Activated naive CD4-positive, alpha-beta T cell treated with anti-CD3 and anti-CD28 coated beads, Interleukin-2, amount 10 ng/mL, durations not matched to agents 7 days and 5 days (primary cell): ENCODE results near the gene SENP1.
A peak's percentile ranks its signal among the peaks of the same experiment; 100 is the strongest.
"Not testable (repeated sequence)": the region's sequence is repeated elsewhere in the genome, so short reads cannot be mapped to it uniquely, and the experiment has no call there.

ENCODE experiments used
- CTCF ChIA-PET: fragments of 350-600 bp; sonication (Branson Sonifier 250); formaldehyde crosslinking; loops from one replicate; lab custom pipeline; 2021; ENCODE audit warnings: antibody characterized with exemption; lab: Charles Lee
- DNase-seq: peaks from one replicate; pipeline ENCODE4 v3.0.0-alpha.2; 2020
- H3K27ac Mint-ChIP-seq: one replicate; pipeline ENCODE4 v1.8.0; 2021; ENCODE audit warnings: mild to moderate bottlenecking, moderate library complexity, mixed read lengths
- H3K27me3 Mint-ChIP-seq: one replicate; pipeline ENCODE4 v1.8.0; 2021; ENCODE audit warnings: mild to moderate bottlenecking, mixed read lengths
- H3K36me3 Mint-ChIP-seq: one replicate; pipeline ENCODE4 v1.8.0; 2021; ENCODE audit warnings: mixed read lengths
- H3K4me1 Mint-ChIP-seq: one replicate; pipeline ENCODE4 v1.8.0; 2021; ENCODE audit warnings: mixed read lengths
- H3K4me3 Mint-ChIP-seq: one replicate; pipeline ENCODE4 v1.8.0; 2021; ENCODE audit warnings: mild to moderate bottlenecking, moderate library complexity, mixed read lengths
- H3K9me3 Mint-ChIP-seq: one replicate; pipeline ENCODE4 v1.8.0; 2021; ENCODE audit warnings: mixed read lengths

The SENP1 gene

DNA sequence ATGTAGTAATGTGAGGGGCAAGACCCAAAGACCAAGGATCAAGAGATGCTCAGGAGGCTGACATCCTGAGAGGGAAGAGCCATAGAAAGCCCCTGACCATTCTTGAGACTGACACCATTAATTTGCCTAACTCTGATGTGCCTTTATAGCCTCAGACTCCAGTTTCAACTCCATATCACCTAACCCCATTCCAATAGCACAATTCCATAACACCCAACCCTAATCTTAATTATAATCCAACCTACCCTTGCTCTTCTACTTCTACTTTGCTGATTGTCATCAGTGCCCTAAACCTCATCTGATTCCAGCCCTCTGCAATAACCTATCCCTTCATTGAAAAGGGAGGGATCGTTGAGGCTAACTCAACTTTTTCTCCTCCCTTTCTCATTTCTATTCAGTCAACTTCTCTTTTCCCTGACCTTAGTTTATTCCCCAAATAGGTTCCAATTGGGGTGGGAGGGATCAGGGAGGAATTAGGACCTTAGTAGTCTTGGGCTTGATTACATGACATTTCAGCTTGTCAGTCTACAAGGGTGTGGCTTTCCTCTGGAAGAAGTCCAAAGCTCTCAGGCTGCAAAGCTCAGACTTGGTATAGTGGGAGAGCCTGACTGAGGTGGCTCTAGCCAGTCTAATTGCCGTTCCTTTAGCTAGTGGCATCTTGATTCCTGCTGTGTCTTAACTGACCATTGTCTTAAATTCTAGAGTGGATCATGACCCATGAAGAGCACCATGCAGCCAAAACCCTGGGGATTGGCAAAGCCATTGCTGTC is 16.4 kb upstream of the SENP1 start:
- Mint-ChIP-seq H3K27me3 (no peaks in the 10 kb centered on the region), H3K27ac (no peak overlapping the region), H3K4me1 (peaks cover 20% of the 10 kb centered on the region), H3K36me3 (peaks cover 6% of the 10 kb centered on the region), H3K9me3 (no peaks in the 10 kb centered on the region), H3K4me3 (no peak overlapping the region)
- no peak for DNase-seq
- CTCF ChIA-PET, result no interaction called here

DNA sequence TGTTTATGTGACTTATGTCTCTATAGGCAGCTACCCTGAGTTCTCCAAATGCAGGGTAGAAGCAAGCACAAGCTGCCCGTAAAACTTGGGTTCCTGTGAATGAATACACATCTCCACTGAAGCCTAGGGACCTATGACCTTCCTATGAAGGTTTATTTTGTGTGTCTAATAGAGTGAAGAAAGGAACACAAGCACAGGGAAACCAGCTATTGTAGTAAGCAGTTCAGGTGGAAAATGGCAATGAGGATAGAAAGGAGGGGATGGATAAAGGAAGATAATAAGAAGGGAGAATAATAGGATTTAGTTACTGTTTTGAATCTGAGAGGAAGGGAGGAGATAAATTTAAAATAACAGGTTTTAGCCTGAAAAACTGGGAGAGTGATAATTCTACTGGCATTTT is 15.6 kb upstream of the SENP1 start:
- H3K27ac Mint-ChIP-seq, result no peak overlapping the region
- no peak overlapping the region for H3K4me3 Mint-ChIP-seq
- DNase-seq, result no peak
- H3K4me1 Mint-ChIP-seq, result peaks cover 20% of the 10 kb centered on the region
- H3K27me3 Mint-ChIP-seq, result no peaks in the 10 kb centered on the region
- CTCF ChIA-PET, result no interaction called here
- H3K9me3 Mint-ChIP-seq, result no peaks in the 10 kb centered on the region
- peaks cover 4% of the 10 kb centered on the region for H3K36me3 Mint-ChIP-seq

- Mint-ChIP-seq H3K9me3 (no peaks in the 10 kb centered on the region), H3K36me3 (no peaks in the 10 kb centered on the region), H3K4me3 (peak overlapping the region; percentile 86), H3K4me1 (peaks cover 20% of the 10 kb centered on the region), H3K27ac (no peak overlapping the region), H3K27me3 (peaks cover 10% of the 10 kb centered on the region)
- CTCF ChIA-PET, result interaction anchor here (1.2 to 1.4 kb wide), 2 partner anchors 13 to 234 kb away, joined by 3 to 4 read pairs; no protein-coding TSS in a partner anchor
- DNase-seq, result no peak
Observed at GRCh38 chr12:48119834-48120195, 13.9 kb upstream of the SENP1 start.

DNA sequence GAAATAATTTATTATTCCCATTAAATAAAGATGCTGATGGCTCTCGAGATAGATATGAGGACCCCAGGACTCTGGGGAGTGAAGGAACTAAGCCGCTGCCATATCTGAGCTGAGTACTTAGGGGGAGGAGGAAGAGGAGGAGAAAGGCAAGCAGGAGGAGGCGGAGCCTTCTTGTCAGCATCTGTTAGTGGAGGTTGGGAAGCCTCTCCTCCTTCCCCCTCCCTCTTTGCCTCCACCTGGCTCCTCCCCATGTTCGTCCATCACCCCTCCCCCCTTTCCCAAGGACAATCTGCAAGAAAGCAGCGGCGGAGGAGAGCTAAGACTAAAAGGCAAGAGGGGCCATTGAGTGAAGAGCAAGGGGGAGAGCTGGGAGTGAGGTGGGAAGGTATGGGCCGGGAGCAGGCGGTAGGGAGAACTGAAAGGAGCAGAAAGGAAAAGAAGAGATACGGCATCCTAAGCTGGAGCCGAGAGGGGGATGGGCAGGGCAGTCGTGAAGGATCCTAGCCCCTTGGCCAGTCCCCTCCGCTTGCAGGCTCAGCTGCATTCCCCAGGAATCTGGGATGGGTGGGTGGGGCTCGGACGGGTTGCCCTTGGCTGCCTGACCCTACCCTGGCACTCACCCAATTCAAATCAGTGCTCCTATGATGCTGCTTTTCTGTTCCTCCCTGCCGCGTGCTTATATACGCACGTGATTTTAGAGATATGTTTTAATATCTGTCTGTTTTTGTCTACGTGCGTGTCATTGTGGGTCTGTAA is 13.4 kb upstream of the SENP1 start, which contains the start of gene PFKM:
TSS of gene PFKM (plus strand) at position 287 of the 756 bp plus-strand sequence. CDS start 3,411 bp downstream, outside the sequence.
- Mint-ChIP-seq H3K27me3 (peaks cover 15% of the 10 kb centered on the region), H3K36me3 (no peaks in the 10 kb centered on the region), H3K9me3 (no peaks in the 10 kb centered on the region), H3K4me3 (peak within 1 kb of the TSS; percentile 86), H3K27ac (no peak within 1 kb of the TSS), H3K4me1 (peaks cover 20% of the 10 kb centered on the region)
- CTCF ChIA-PET, result interaction anchor here (1.2 to 1.4 kb wide), 2 partner anchors 12 to 233 kb away, joined by 3 to 4 read pairs; no protein-coding TSS in a partner anchor
- peak; percentile 84 for DNase-seq

DNA sequence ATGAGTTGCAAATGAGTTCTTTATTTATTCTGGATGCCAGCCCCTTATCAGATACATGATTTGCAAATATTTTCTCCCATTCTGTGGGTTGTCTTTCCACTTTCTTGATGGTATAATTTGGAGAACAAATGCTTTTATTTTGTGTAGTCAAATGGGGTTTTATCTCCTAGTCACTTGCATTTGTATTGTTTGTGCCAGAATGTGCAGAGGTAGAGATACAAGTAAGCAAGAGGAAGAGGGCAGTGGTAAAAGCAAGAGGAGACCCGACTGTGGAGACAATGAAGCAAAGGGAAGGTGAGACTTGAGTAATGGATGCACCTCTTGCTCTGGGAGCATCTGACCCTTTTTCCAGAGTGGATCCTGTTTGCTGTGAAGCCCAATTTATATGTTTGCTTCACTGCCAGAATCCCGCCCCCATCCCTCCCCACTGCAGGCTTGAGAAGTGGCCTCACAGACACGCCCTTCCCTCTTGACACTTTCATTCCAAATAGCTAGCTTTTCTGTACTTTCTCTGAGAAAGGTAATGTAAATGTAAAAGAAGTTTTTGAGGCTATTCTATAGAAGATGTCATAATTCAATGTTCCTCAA is 12.5 kb upstream of the SENP1 start:
- CTCF ChIA-PET, result interaction anchor here (1.2 to 1.4 kb wide), 2 partner anchors 12 to 232 kb away, joined by 3 to 4 read pairs; no protein-coding TSS in a partner anchor
- no peaks in the 10 kb centered on the region for H3K36me3 Mint-ChIP-seq
- peaks cover 17% of the 10 kb centered on the region for H3K27me3 Mint-ChIP-seq
- H3K27ac Mint-ChIP-seq, result no peak overlapping the region
- peaks cover 20% of the 10 kb centered on the region for H3K4me1 Mint-ChIP-seq
- peak; percentile 23 for DNase-seq
- H3K4me3 Mint-ChIP-seq, result peak overlapping the region; percentile 86
- no peaks in the 10 kb centered on the region for H3K9me3 Mint-ChIP-seq

- H3K27ac Mint-ChIP-seq, result no peak overlapping the region
- no peaks in the 10 kb centered on the region for H3K9me3 Mint-ChIP-seq
- H3K27me3 Mint-ChIP-seq, result peaks cover 17% of the 10 kb centered on the region
Observed at GRCh38 chr12:48115957-48116356, 10.1 kb upstream of the SENP1 start.

DNA sequence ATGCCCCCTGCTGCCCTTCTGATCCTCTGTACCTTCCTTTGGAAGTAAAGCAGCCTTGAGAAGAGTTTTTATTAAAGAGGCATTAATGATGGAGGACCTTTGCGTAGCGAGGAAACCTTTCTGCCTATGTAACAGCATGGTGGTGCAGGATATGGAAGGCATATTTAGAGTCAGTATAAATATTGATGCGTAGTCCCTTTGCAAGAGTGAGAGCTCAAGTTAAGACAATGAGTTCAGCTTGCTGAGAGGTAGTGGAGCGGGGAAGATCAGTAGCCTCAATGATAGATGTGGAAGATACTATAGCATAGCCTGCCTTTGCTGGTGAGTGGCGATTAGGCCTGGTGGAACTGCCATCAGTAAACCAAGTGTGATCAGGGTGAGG is 5.4 kb upstream of the SENP1 start:
- CTCF ChIA-PET, DNase-seq, H3K27ac Mint-ChIP-seq, H3K9me3 Mint-ChIP-seq, H3K4me3 Mint-ChIP-seq, H3K36me3 Mint-ChIP-seq: not testable (repeated sequence)
- H3K27me3 Mint-ChIP-seq, result peaks cover 16% of the 10 kb centered on the region
- H3K4me1 Mint-ChIP-seq, result peaks cover 28% of the 10 kb centered on the region

More at GRCh38 chr12:48115957-48116356, 10.1 kb upstream of the SENP1 start:
- no peak overlapping the region for H3K4me3 Mint-ChIP-seq
- CTCF ChIA-PET, result no interaction called here
- H3K36me3 Mint-ChIP-seq, result no peaks in the 10 kb centered on the region
- peaks cover 20% of the 10 kb centered on the region for H3K4me1 Mint-ChIP-seq
- no peak for DNase-seq

DNA sequence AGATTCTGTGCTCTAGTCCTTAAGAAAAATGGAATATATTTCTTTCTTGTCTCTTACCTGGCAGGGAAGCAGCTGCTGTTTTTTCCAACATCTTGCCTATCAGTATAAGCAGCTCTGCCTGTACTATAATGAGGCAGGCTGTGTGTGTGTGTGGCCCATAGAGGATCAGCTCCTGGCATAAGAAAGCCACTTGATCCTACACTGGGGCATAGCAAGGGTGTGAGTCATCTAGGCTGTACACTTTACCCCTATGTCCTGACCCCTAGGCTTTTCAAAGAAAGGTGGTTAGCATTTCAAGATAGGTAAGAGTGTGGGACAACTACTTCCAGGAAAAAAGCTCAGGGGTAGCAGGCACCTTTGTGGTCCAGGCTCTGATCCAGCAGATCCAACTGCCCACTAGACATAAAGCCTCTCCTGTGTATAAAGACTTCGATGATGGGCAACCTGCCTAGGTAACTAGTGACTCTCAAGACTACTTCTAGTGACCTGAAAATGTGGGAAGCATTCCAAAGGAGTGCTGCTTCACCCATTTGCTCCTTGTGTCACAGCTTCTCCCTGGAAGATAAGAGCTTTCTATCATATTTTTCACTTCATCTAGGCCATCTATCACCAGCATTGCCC is 4.9 kb upstream of the SENP1 start:
- Mint-ChIP-seq H3K27me3 (peaks cover 11% of the 10 kb centered on the region), H3K4me3 (no peak overlapping the region), H3K36me3 (no peaks in the 10 kb centered on the region), H3K27ac (no peak overlapping the region), H3K4me1 (peaks cover 30% of the 10 kb centered on the region), H3K9me3 (no peaks in the 10 kb centered on the region)
- CTCF ChIA-PET, result no interaction called here
- no peak for DNase-seq

DNA sequence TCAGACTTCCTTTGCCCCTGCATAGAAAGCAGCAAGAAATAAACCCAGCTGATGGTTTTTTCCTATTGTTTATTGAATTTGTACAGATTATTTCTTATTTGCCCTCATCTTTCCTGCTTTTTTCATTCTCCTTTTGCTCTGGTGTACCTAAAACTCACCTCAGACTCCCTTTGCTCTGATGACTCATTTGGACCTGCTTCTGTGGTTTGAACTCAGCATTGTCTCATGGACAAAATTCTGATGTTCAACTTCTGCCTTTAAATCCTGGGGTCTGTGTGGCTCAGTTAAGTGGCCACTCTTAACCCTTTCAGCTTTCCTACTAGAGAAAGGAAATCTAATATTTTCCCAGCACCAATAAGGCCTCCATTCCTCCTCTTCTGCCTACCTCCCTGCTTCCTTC is 3.5 kb upstream of the SENP1 start:
- no peaks in the 10 kb centered on the region for H3K36me3 Mint-ChIP-seq
- H3K4me1 Mint-ChIP-seq, result peaks cover 34% of the 10 kb centered on the region
- H3K27ac Mint-ChIP-seq, result no peak overlapping the region
- peaks cover 3% of the 10 kb centered on the region for H3K27me3 Mint-ChIP-seq
- H3K9me3 Mint-ChIP-seq, result no peaks in the 10 kb centered on the region
- CTCF ChIA-PET, result no interaction called here
- no peak overlapping the region for H3K4me3 Mint-ChIP-seq
- no peak for DNase-seq

GRCh38 chr12:48106681-48107613 is 1.1 kb upstream of the SENP1 start:
- Mint-ChIP-seq H3K27ac (peak overlapping the region; percentile 87), H3K9me3 (no peaks in the 10 kb centered on the region), H3K36me3 (peaks cover 5% of the 10 kb centered on the region), H3K4me3 (peak overlapping the region; percentile 90), H3K27me3 (no peaks in the 10 kb centered on the region), H3K4me1 (peaks cover 47% of the 10 kb centered on the region)
- CTCF ChIA-PET, result interaction anchor here (0.8 to 1.5 kb wide), 5 partner anchors 12 to 58 kb away, joined by 3 to 5 read pairs (median 4); partner anchors contain the start of genes ASB8 and PFKM
- no peak for DNase-seq

DNA sequence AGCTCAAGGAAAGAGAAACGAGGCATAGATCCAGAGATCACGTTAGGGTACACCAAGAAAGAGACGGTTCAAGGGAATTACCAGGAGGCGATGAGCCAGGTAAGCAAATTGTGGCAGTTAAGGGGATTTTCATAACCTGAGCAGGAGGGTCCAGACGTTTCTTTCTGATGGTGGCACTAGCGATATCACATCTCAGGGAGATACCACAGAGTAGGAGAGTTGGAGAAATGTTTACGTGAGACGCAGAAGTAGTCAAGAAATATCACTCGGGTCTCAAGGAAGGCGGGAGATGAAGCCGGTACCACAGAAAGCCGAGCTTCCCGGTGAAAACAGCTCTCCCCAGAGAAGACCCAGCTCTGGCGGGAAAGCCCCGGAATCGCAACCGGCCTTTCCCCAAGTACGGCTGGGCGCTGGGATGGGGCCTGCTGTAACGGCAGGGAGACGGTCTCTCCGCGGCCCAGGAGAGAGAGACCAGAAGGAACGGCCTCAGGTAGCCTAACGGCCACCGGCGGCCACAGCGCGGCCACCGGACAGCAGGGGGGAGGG is 485 bp downstream of the SENP1 start:
- Mint-ChIP-seq H3K4me3 (peak overlapping the region; percentile 90), H3K4me1 (peaks cover 54% of the 10 kb centered on the region), H3K36me3 (peaks cover 6% of the 10 kb centered on the region), H3K27me3 (no peaks in the 10 kb centered on the region), H3K27ac (peak overlapping the region; percentile 87), H3K9me3 (no peaks in the 10 kb centered on the region)
- CTCF ChIA-PET, result interaction anchor here (1.1 kb wide), 1 partner anchor 53 kb away, joined by 3 read pairs; no protein-coding TSS in a partner anchor
- peak; percentile 60 for DNase-seq

GRCh38 chr12:48104531-48104930 is 1.3 kb downstream of the SENP1 start:
- Mint-ChIP-seq H3K27me3 (no peaks in the 10 kb centered on the region), H3K27ac (no peak overlapping the region), H3K4me1 (peaks cover 51% of the 10 kb centered on the region), H3K4me3 (peak overlapping the region; percentile 90), H3K36me3 (peaks cover 6% of the 10 kb centered on the region), H3K9me3 (no peaks in the 10 kb centered on the region)
- CTCF ChIA-PET, result interaction anchor here (1.1 kb wide), 2 partner anchors 54 kb away, joined by 3 read pairs; no protein-coding TSS in a partner anchor
- no peak for DNase-seq

DNA sequence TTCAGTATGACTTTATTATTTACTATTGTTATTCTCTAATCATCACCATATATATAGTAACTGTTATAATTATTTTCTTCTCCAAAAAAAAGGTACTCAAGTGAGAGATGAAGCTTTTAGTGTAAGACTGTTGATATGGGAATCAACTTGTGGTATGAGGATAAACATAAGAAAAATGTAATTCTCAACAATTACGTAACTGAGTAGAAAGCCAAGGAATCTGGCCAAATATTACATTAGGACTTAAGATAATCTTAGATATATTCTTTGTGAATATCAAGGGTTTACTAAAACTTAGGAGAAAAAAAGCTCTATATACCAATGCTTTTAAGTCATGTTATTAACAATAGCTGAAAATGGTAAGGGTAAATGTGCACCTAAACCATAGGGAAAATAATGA is 13.3 kb downstream of the SENP1 start:
- DNase-seq, result no peak
- Mint-ChIP-seq H3K4me1 (no peaks in the 10 kb centered on the region), H3K27ac (no peak overlapping the region), H3K27me3 (no peaks in the 10 kb centered on the region), H3K36me3 (peaks cover 29% of the 10 kb centered on the region), H3K9me3 (no peaks in the 10 kb centered on the region), H3K4me3 (no peak overlapping the region)
- CTCF ChIA-PET, result no interaction called here
